LNCAP (cell line): ENCODE results near the gene POLR3G.

Experiments used
- CTCF ChIP-seq: fragments of 450-650 bp; IDR thresholded peaks from 2 replicates; pipeline ENCODE4 v1.5.1; 2017; ENCODE audit warnings: mild to moderate bottlenecking

The POLR3G gene

DNA sequence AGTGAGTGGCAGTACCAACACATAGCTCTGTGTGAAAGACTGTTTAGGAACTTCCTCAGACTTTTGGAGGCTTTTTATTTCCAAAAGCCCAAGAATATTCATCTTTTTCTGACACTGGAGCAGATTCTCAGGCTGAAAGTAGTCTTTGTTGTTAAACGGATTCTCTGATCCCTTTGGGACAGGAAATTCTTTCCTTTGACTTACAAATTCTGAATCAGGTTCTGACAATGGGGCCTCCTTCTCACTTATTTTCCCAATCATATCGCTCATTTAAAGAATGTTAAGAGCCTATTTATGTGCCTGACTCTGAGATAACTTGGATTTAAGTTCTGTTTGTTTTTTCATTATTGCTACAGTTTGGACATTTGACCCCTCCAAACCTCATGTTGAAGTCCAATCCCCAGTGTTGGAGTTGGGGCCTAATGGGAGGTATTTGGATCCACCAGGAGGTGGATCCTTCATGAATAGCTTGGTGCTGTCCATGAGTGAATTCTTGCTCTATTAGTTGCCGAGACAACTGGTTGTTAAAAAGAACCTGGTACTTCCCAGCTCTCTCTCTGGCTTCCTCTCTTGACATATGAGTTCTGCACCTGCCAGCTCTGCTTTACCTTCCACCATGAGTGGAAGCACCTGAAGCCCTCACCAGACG, 79.8 kb downstream of the POLR3G start:
- TF ChIP-seq CTCF = no peak

GRCh38 chr5:90555666-90556065, 81.0 kb downstream of the POLR3G start:
- no peak for TF ChIP-seq CTCF

- no peak for TF ChIP-seq CTCF
Observed at GRCh38 chr5:90557391-90557790, 82.7 kb downstream of the POLR3G start.

DNA sequence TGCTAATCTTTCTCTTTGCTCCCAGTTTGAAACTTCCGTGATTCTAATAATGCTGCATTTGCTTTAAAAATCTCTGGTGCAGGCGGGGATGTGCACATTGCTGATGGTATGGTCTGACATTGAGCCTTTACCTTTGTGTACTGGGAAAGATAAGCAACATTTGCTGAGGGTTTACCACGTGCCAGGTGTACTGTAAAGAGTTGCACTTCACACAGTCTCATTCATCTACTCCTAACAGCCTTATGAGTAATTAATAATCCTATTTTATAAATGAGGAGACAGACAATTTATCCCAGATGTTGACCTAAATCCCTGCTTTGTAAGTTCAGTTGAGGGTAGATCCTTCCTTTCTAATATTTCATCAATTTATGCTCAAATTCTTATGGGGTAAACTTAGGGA, 83.2 kb downstream of the POLR3G start:
- TF ChIP-seq CTCF = no peak

DNA sequence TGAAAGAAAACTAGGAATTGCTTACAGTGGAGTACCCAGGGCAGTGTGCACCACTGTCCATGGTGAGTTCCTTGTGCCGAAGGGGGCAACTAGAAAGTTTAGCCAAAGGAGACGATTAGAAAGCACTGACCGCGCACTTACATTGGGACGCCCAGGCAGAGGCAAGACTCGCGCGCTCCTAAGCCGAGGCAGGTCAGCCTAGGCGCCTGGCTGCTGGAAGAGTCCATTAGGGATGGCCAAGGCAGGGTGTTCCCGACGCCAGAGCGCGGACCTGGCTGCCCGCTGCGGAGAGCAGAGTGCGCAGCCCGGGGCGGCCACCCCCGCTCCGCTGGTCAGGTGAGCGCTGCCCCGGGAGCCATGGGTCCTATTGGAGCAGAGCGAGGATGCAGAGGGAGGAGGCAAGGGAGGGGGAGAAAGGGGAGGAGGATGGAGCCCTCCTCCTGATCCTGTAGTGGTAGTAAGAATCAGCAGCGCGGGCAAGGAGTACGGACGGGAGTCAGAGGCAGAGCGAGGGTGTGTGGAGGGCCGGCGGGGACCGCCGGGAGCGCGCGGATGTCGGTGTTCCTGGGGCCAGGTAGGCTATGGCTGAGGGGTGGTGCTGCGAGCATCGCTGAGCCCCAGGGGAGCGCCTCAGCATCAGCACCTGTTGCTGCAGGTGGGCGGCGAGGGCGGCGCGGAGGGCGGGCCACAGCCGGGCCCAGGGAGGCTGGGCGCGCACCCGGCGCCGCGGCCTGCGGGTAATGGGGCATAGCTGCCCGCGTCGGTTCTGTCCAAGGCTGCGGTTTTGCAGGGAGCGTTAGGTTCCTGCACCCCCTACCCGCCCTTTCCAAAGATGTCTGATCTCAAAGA, 83.9 kb downstream of the POLR3G start, which contains the start of gene ADGRV1:
Gene ADGRV1 (plus strand): TSS at position 454 of the 849 bp plus-strand sequence. CDS start 99 bp downstream, at position 553.
- TF ChIP-seq CTCF = no peak

DNA sequence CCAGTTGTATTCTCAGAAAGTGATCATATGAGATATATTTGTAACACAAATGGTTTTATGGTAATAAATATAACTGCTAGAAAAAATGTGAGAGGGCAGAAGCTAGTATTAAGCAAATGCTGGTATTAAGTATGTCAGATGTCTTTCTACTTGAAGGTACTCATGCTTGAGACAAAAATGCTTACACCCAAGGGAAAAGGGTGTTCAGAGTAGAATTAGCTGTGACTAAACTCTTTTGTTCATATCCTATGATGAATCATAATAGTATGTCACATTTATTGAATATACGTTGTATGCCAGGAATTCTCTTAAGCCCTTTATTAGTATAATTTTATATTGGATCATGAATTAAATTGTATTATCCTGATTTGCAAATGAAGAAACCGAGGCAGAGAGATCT, 86.1 kb downstream of the POLR3G start:
- no peak for TF ChIP-seq CTCF

DNA sequence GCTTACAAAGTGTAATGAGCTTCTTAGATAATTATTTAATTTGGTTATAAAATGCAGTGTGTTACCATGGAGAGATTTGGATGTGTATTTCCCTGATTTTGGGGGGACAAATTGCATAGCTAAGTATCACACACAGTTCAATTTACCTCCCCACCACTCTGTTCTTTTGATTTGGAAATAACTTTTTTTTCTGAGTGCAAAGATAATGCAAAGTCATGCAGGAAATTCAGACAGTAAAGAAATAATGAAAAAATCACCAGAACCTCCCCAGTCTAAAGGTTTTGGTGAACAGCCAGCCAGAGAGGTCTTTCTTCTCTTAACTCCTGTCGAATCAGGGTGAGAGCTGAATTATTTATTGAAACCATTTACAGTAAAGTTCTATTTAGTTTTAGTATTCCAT, 87.1 kb downstream of the POLR3G start:
- TF ChIP-seq CTCF = no peak
